GM23248 (cell line): Measurements from ENCODE around the gene EMC6.

Experiments used
- EZH2 ChIP-seq: fragments of 200-600 bp; sonication (generic); IDR thresholded peaks from 2 replicates; pipeline ENCODE4 v1.6.1; 2018; ENCODE audit warnings: antibody characterized with exemption, mild to moderate bottlenecking; ENCODE audit not compliant: insufficient read depth, poor library complexity, severe bottlenecking
- EZH2phosphoT487 ChIP-seq: fragments of 200-600 bp; sonication (generic); IDR thresholded peaks from 2 replicates; pipeline ENCODE4 v1.6.1; 2018; ENCODE audit warnings: antibody characterized with exemption, moderate library complexity, mild to moderate bottlenecking, low read depth; ENCODE audit not compliant: insufficient read depth

GRCh38 chr17:3658784-3659449 is 9.7 kb upstream of the EMC6 start:
- TF ChIP-seq EZH2, result no peak
- TF ChIP-seq EZH2phosphoT487, result no peak
